Neuron (in vitro differentiated cells): ENCODE data around the gene NMT1.

ENCODE experiments used
- H2AFZ ChIP-seq: one replicate; pipeline ENCODE4 v1.6.1; 2013; ENCODE audit warnings: low read depth, mild to moderate bottlenecking, inconsistent platforms, low read length, moderate library complexity
- H3K27me3 ChIP-seq: one replicate; pipeline ENCODE4 v1.6.1; 2013; ENCODE audit warnings: low read length; ENCODE audit not compliant: insufficient read depth
- H3K36me3 ChIP-seq: one replicate; pipeline ENCODE4 v1.6.1; 2013; ENCODE audit warnings: low read length; ENCODE audit not compliant: insufficient read depth
- H3K4me1 ChIP-seq: one replicate; pipeline ENCODE4 v1.6.1; 2013; ENCODE audit warnings: low read length; ENCODE audit not compliant: insufficient read depth
- H3K4me3 ChIP-seq: 2 replicates; pipeline ENCODE4 v1.5.1; 2013; ENCODE audit warnings: mild to moderate bottlenecking, low read length, moderate library complexity
- H3K9me3 ChIP-seq: one replicate; pipeline ENCODE4 v1.6.1; 2013; ENCODE audit warnings: low read length

NMT1 gene

GRCh38 chr17:45135978-45136791 is 75.1 kb downstream of the NMT1 start:
- Histone ChIP-seq H2AFZ (peak overlapping the region; percentile 57), H3K4me1 (peaks cover 15% of the 10 kb centered on the region), H3K27me3 (no peaks in the 10 kb centered on the region), H3K4me3 (peak overlapping the region; percentile 50), H3K36me3 (no peaks in the 10 kb centered on the region), H3K9me3 (no peaks in the 10 kb centered on the region)

- Histone ChIP-seq H3K27me3 (no peaks in the 10 kb centered on the region), H3K36me3 (no peaks in the 10 kb centered on the region), H2AFZ (no peak overlapping the region), H3K4me3 (no peak overlapping the region), H3K4me1 (peaks cover 15% of the 10 kb centered on the region), H3K9me3 (no peaks in the 10 kb centered on the region)
Observed at GRCh38 chr17:45136846-45137560, 75.9 kb downstream of the NMT1 start.

GRCh38 chr17:45137561-45138305 is 76.6 kb downstream of the NMT1 start:
- H3K36me3 ChIP-seq: no peaks in the 10 kb centered on the region
- H3K4me1 ChIP-seq: peaks cover 14% of the 10 kb centered on the region
- H3K27me3 ChIP-seq: no peaks in the 10 kb centered on the region
- no peak overlapping the region for H2AFZ ChIP-seq
- no peak overlapping the region for H3K4me3 ChIP-seq
- H3K9me3 ChIP-seq: no peaks in the 10 kb centered on the region

GRCh38 chr17:45138911-45139532 is 77.9 kb downstream of the NMT1 start:
- Histone ChIP-seq H3K4me3 (no peak overlapping the region), H3K27me3 (no peaks in the 10 kb centered on the region), H2AFZ (no peak overlapping the region), H3K9me3 (no peaks in the 10 kb centered on the region), H3K36me3 (no peaks in the 10 kb centered on the region), H3K4me1 (peaks cover 15% of the 10 kb centered on the region)

GRCh38 chr17:45139533-45139920 is 78.4 kb downstream of the NMT1 start:
- Histone ChIP-seq H3K4me3 (no peak overlapping the region), H3K4me1 (peaks cover 17% of the 10 kb centered on the region), H3K27me3 (no peaks in the 10 kb centered on the region), H3K9me3 (no peaks in the 10 kb centered on the region), H3K36me3 (no peaks in the 10 kb centered on the region), H2AFZ (no peak overlapping the region)

GRCh38 chr17:45143094-45143670 is 82.1 kb downstream of the NMT1 start:
- peaks cover 15% of the 10 kb centered on the region for H3K4me1 ChIP-seq
- no peak overlapping the region for H2AFZ ChIP-seq
- H3K36me3 ChIP-seq: no peaks in the 10 kb centered on the region
- no peaks in the 10 kb centered on the region for H3K27me3 ChIP-seq
- no peak overlapping the region for H3K4me3 ChIP-seq
- H3K9me3 ChIP-seq: no peaks in the 10 kb centered on the region

- H3K27me3 ChIP-seq: no peaks in the 10 kb centered on the region
- no peak overlapping the region for H3K4me3 ChIP-seq
- H2AFZ ChIP-seq: no peak overlapping the region
- peaks cover 15% of the 10 kb centered on the region for H3K4me1 ChIP-seq
- no peaks in the 10 kb centered on the region for H3K36me3 ChIP-seq
- no peaks in the 10 kb centered on the region for H3K9me3 ChIP-seq
Observed at GRCh38 chr17:45143767-45144198, 82.7 kb downstream of the NMT1 start.

GRCh38 chr17:45144199-45145034 is 83.3 kb downstream of the NMT1 start:
- H3K4me1 ChIP-seq: peaks cover 15% of the 10 kb centered on the region
- H3K36me3 ChIP-seq: no peaks in the 10 kb centered on the region
- H3K9me3 ChIP-seq: no peaks in the 10 kb centered on the region
- no peaks in the 10 kb centered on the region for H3K27me3 ChIP-seq
- no peak overlapping the region for H3K4me3 ChIP-seq
- H2AFZ ChIP-seq: no peak overlapping the region

- no peak overlapping the region for H3K4me3 ChIP-seq
- H3K9me3 ChIP-seq: no peaks in the 10 kb centered on the region
- H3K27me3 ChIP-seq: no peaks in the 10 kb centered on the region
- H3K36me3 ChIP-seq: no peaks in the 10 kb centered on the region
- H2AFZ ChIP-seq: no peak overlapping the region
- peaks cover 15% of the 10 kb centered on the region for H3K4me1 ChIP-seq
Observed at GRCh38 chr17:45145035-45145389, 83.9 kb downstream of the NMT1 start.

GRCh38 chr17:45146166-45146565 is 85.0 kb downstream of the NMT1 start:
- Histone ChIP-seq H3K27me3 (no peaks in the 10 kb centered on the region), H3K36me3 (no peaks in the 10 kb centered on the region), H3K4me1 (peaks cover 24% of the 10 kb centered on the region), H3K9me3 (no peaks in the 10 kb centered on the region), H3K4me3 (no peak overlapping the region), H2AFZ (no peak overlapping the region)

GRCh38 chr17:45146592-45146889 is 85.4 kb downstream of the NMT1 start:
- no peak overlapping the region for H2AFZ ChIP-seq
- no peaks in the 10 kb centered on the region for H3K36me3 ChIP-seq
- no peaks in the 10 kb centered on the region for H3K9me3 ChIP-seq
- H3K27me3 ChIP-seq: no peaks in the 10 kb centered on the region
- H3K4me3 ChIP-seq: peak overlapping the region; percentile 69
- peaks cover 27% of the 10 kb centered on the region for H3K4me1 ChIP-seq

- H3K9me3 ChIP-seq: no peaks in the 10 kb centered on the region
- H3K4me3 ChIP-seq: peak overlapping the region; percentile 69
- peak overlapping the region; percentile 52 for H2AFZ ChIP-seq
- no peaks in the 10 kb centered on the region for H3K27me3 ChIP-seq
- H3K36me3 ChIP-seq: no peaks in the 10 kb centered on the region
- H3K4me1 ChIP-seq: peaks cover 30% of the 10 kb centered on the region
Observed at GRCh38 chr17:45146890-45147580, 85.9 kb downstream of the NMT1 start.
